Measurements from ENCODE around the gene RUSC1.

GRCh38 chr1:155294520-155295182 lies 26.0 kb upstream of the RUSC1 start:
- TF ChIP-seq, protein P1, sequence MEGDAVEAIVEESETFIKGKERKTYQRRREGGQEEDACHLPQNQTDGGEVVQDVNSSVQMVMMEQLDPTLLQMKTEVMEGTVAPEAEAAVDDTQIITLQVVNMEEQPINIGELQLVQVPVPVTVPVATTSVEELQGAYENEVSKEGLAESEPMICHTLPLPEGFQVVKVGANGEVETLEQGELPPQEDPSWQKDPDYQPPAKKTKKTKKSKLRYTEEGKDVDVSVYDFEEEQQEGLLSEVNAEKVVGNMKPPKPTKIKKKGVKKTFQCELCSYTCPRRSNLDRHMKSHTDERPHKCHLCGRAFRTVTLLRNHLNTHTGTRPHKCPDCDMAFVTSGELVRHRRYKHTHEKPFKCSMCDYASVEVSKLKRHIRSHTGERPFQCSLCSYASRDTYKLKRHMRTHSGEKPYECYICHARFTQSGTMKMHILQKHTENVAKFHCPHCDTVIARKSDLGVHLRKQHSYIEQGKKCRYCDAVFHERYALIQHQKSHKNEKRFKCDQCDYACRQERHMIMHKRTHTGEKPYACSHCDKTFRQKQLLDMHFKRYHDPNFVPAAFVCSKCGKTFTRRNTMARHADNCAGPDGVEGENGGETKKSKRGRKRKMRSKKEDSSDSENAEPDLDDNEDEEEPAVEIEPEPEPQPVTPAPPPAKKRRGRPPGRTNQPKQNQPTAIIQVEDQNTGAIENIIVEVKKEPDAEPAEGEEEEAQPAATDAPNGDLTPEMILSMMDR (IDR thresholded peaks at IDR 0.05; ENCODE audit: insufficient read depth, low read length, poor library complexity, severe bottlenecking): no peak
- TF ChIP-seq EZH2phosphoT487 (conservative IDR thresholded peaks at IDR 0.05; ENCODE audit: low read length): no peak

Data from SU-DHL-6 (cell line).